ENCODE results near the gene MFSD11.
A peak's percentile ranks its signal among the peaks of the same experiment; 100 is the strongest.
"Not testable (repeated sequence)": the region's sequence is repeated elsewhere in the genome, so short reads cannot be mapped to it uniquely, and the experiment has no call there.

The MFSD11 gene

DNA sequence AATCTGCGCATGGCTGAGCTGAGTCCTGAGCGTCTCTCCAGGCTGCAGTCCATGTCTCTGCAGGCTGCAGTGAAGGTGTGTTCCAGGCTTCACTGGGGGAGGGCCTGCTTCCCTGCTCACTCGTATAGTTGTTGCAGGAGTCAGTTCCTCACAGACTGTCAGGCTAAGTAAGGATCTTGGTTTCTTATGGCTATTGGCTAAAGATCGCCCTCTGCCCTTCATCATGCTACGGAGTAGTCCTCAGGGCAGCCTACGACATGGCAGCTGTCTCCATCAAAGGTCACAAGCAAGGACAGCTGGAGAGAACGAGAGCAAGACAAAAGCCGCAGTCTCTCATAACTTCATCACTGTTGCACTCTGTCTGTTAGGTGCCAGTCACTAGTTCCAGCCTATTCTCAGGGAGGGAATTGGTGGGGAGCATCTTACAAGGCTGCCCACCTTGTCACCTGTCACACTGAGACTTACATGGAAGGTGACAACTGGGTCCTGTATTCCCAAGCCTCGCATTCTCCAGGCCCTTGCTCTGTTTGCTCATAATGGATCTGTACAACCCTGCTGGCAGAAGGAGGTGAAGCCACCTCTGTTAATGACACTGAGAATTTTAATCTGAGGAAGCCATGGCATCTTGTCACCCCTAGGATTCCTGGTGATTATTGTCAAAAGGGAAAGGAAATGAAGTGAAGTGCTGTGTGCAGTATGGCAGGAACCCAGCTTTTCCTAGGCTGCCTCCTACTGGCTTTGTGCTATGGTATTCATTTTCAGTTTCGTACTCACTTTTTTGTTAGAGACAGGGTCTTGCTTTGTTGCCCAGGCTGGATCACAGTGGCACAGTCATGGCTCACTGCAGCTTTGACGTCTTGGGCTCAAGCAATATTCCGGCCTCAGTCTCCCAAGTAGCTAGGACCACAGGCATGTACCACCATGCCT is 43.4 kb downstream of the MFSD11 start:
- no peak overlapping the region for H3K4me3 ChIP-seq (ENCODE audit: low read length)
- H3K4me1 ChIP-seq (ENCODE audit: control insufficient read depth, low read length), result peaks cover 11% of the 10 kb centered on the region
- H3K9me3 ChIP-seq (ENCODE audit: control insufficient read depth, insufficient read depth, low read length), result no peaks in the 10 kb centered on the region
- H3K27ac ChIP-seq (ENCODE audit: low read depth, low read length), result no peak overlapping the region
- H3K4me2 ChIP-seq (ENCODE audit: low read length), result no peak overlapping the region
- peaks cover 17% of the 10 kb centered on the region for H3K36me3 ChIP-seq (ENCODE audit: control insufficient read depth, low read length)
- H3K9me2 ChIP-seq (replicated peaks; ENCODE audit: control insufficient read depth, low read length), result no peaks in the 10 kb centered on the region
- H4K20me1 ChIP-seq (ENCODE audit: control insufficient read depth, insufficient read depth, low read depth, low read length), result no peaks in the 10 kb centered on the region
- H3F3A ChIP-seq (ENCODE audit: control insufficient read depth, insufficient read depth), result no peaks in the 10 kb centered on the region
- H3K79me2 ChIP-seq (ENCODE audit: control insufficient read depth, low read length), result no peaks in the 10 kb centered on the region
- no peaks in the 10 kb centered on the region for H3K27me3 ChIP-seq (ENCODE audit: control insufficient read depth, low read length)
- TF ChIP-seq EZH2phosphoT487 (IDR thresholded peaks at IDR 0.05; ENCODE audit: borderline replicate concordance, low read length), result no peak
- TF ChIP-seq, protein P1, sequence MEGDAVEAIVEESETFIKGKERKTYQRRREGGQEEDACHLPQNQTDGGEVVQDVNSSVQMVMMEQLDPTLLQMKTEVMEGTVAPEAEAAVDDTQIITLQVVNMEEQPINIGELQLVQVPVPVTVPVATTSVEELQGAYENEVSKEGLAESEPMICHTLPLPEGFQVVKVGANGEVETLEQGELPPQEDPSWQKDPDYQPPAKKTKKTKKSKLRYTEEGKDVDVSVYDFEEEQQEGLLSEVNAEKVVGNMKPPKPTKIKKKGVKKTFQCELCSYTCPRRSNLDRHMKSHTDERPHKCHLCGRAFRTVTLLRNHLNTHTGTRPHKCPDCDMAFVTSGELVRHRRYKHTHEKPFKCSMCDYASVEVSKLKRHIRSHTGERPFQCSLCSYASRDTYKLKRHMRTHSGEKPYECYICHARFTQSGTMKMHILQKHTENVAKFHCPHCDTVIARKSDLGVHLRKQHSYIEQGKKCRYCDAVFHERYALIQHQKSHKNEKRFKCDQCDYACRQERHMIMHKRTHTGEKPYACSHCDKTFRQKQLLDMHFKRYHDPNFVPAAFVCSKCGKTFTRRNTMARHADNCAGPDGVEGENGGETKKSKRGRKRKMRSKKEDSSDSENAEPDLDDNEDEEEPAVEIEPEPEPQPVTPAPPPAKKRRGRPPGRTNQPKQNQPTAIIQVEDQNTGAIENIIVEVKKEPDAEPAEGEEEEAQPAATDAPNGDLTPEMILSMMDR (IDR thresholded peaks at IDR 0.05; ENCODE audit: low read depth, low read length, poor library complexity, severe bottlenecking), result no peak

DNA sequence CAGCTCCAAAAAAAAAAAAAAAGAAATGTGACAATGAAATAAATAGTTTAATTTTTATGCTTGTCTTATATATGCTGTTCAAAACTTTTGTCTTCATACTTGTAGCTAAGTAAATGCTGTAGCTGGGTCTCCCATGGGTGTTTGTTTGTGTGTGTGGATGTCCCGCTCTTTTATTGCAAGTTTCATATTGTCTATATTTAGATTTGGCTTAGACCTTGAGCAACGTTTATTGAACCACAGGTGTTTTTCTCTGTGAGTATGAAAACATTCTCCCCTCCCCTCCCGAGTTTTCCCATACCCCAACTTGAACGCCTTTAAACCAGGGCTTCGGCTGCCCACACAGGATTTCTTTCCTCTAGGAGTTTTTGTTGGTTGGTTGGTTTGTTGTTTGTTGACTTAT is 45.2 kb downstream of the MFSD11 start:
- H3K9me2 ChIP-seq (replicated peaks; ENCODE audit: control insufficient read depth, low read length), result no peaks in the 10 kb centered on the region
- H3K4me1 ChIP-seq (ENCODE audit: control insufficient read depth, low read length), result peaks cover 11% of the 10 kb centered on the region
- TF ChIP-seq, protein P1 (IDR thresholded peaks at IDR 0.05; ENCODE audit: low read depth, low read length, poor library complexity, severe bottlenecking), result no peak
- TF ChIP-seq EZH2phosphoT487 (IDR thresholded peaks at IDR 0.05; ENCODE audit: borderline replicate concordance, low read length), result no peak
- H3K27me3 ChIP-seq (ENCODE audit: control insufficient read depth, low read length), result no peaks in the 10 kb centered on the region
- 0 out of 2 replicates have a peak overlapping the region, but pooled peaks have one; percentile 15 for H3K4me3 ChIP-seq (ENCODE audit: low read length)
- H4K20me1 ChIP-seq (ENCODE audit: control insufficient read depth, insufficient read depth, low read depth, low read length), result no peaks in the 10 kb centered on the region
- H3K4me2 ChIP-seq (ENCODE audit: low read length), result peak overlapping the region; percentile 33
- H3K36me3 ChIP-seq (ENCODE audit: control insufficient read depth, low read length), result peaks cover 10% of the 10 kb centered on the region
- H3K9me3 ChIP-seq (ENCODE audit: control insufficient read depth, insufficient read depth, low read length), result no peaks in the 10 kb centered on the region
- H3K27ac ChIP-seq (ENCODE audit: low read depth, low read length), result no peak overlapping the region
- no peaks in the 10 kb centered on the region for H3F3A ChIP-seq (ENCODE audit: control insufficient read depth, insufficient read depth)
- no peaks in the 10 kb centered on the region for H3K79me2 ChIP-seq (ENCODE audit: control insufficient read depth, low read length)

GRCh38 chr17:76784926-76785325 is 47.0 kb downstream of the MFSD11 start:
- Histone ChIP-seq H3K4me3 (ENCODE audit: low read length) (no peak overlapping the region), H3F3A (ENCODE audit: control insufficient read depth, insufficient read depth) (no peaks in the 10 kb centered on the region), H3K9me2 (replicated peaks; ENCODE audit: control insufficient read depth, low read length) (no peaks in the 10 kb centered on the region), H3K79me2 (ENCODE audit: control insufficient read depth, low read length) (no peaks in the 10 kb centered on the region), H3K9me3 (ENCODE audit: control insufficient read depth, insufficient read depth, low read length) (no peaks in the 10 kb centered on the region), H3K4me1 (ENCODE audit: control insufficient read depth, low read length) (peaks cover 11% of the 10 kb centered on the region), H3K27ac (ENCODE audit: low read depth, low read length) (no peak overlapping the region), H3K4me2 (ENCODE audit: low read length) (no peak overlapping the region), H4K20me1 (ENCODE audit: control insufficient read depth, insufficient read depth, low read depth, low read length) (no peaks in the 10 kb centered on the region), H3K27me3 (ENCODE audit: control insufficient read depth, low read length) (no peaks in the 10 kb centered on the region), H3K36me3 (ENCODE audit: control insufficient read depth, low read length) (peaks cover 4% of the 10 kb centered on the region; the same call in 1 of the 2 replicates)
- no peak for TF ChIP-seq EZH2phosphoT487 (IDR thresholded peaks at IDR 0.05; ENCODE audit: borderline replicate concordance, low read length)
- TF ChIP-seq, protein P1 (IDR thresholded peaks at IDR 0.05; ENCODE audit: low read depth, low read length, poor library complexity, severe bottlenecking), result no peak

DNA sequence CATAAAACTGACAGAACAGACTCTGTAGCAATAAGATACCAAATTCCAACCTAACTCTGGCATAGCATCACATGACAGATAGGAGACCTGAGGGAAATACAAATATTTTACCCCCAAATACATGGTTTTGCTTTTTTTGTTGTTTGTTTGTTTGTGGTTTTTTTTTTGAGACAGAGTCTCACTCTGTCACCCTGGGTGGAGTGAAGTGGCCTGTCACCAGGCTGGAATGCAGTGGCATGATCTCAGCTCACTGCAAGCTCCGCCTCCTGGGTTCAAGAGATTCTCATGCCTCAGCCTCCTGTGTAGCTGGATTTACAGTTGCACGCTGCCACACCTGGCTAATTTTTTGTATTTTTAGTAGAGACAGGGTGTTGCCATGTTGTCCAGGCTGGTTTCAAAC is 49.9 kb downstream of the MFSD11 start:
- not testable (repeated sequence) for H3K4me3 ChIP-seq (ENCODE audit: low read length); H4K20me1 ChIP-seq (ENCODE audit: control insufficient read depth, insufficient read depth, low read depth, low read length); H3K9me3 ChIP-seq (ENCODE audit: control insufficient read depth, insufficient read depth, low read length); H3K79me2 ChIP-seq (ENCODE audit: control insufficient read depth, low read length); H3K27me3 ChIP-seq (ENCODE audit: control insufficient read depth, low read length); H3K4me2 ChIP-seq (ENCODE audit: low read length); H3K9me2 ChIP-seq (replicated peaks; ENCODE audit: control insufficient read depth, low read length); H3K27ac ChIP-seq (ENCODE audit: low read depth, low read length); H3K36me3 ChIP-seq (ENCODE audit: control insufficient read depth, low read length); H3F3A ChIP-seq (ENCODE audit: control insufficient read depth, insufficient read depth)
- peaks cover 26% of the 10 kb centered on the region for H3K4me1 ChIP-seq (ENCODE audit: control insufficient read depth, low read length)
